ENCODE data around the gene ADGRB3.

ADGRB3 gene

GRCh38 chr6:68727699-68728098 is 92.6 kb downstream of the ADGRB3 start:
- H3K18ac ChIP-seq (ENCODE audit: low read length): no peak overlapping the region
- no peaks in the 10 kb centered on the region for H3K36me3 ChIP-seq (ENCODE audit: control insufficient read depth, insufficient read depth, low read length)
- no peak overlapping the region for H3K9ac ChIP-seq (ENCODE audit: low read length)
- H3K27ac ChIP-seq (ENCODE audit: low read depth, low read length): no peak overlapping the region
- no peak overlapping the region for H2BK120ac ChIP-seq (ENCODE audit: low read depth, low read length)
- H3K27me3 ChIP-seq (ENCODE audit: insufficient read depth, low read length, poor library complexity): no peaks in the 10 kb centered on the region
- H3K79me1 ChIP-seq (ENCODE audit: low read length): no peaks in the 10 kb centered on the region
- H3K4me2 ChIP-seq (ENCODE audit: low read length): no peak overlapping the region
- no peak overlapping the region for H4K5ac ChIP-seq (ENCODE audit: low read length)
- DNase-seq: no peak
- no peak overlapping the region for H3K23ac ChIP-seq (ENCODE audit: low read length)
- H3K79me2 ChIP-seq (ENCODE audit: control insufficient read depth, insufficient read depth, low read length): no peaks in the 10 kb centered on the region
- no peak overlapping the region for H2BK5ac ChIP-seq (ENCODE audit: low read length)
- no peak overlapping the region for H3K4ac ChIP-seq (ENCODE audit: low read depth, low read length)
- WGBS (ENCODE audit: extremely low coverage, insufficient coverage, low lambda C conversion rate): no CpG with 5 or more reads among the region's 1 CpG
- no peak overlapping the region for H2BK15ac ChIP-seq (replicated peaks; ENCODE audit: low read depth)
- H4K8ac ChIP-seq (ENCODE audit: low read depth, low read length): no peak overlapping the region
- H3K4me1 ChIP-seq (ENCODE audit: control insufficient read depth, low read depth, low read length): no peaks in the 10 kb centered on the region
- H3K56ac ChIP-seq (ENCODE audit: low read length): no peak overlapping the region
- H3K4me3 ChIP-seq (ENCODE audit: low read length): no peak overlapping the region
- H2AK5ac ChIP-seq (ENCODE audit: low read length): no peak overlapping the region

GRCh38 chr6:68728159-68728979 is 93.3 kb downstream of the ADGRB3 start:
- Histone ChIP-seq H3K27ac (ENCODE audit: low read depth, low read length) (no peak overlapping the region), H2AK5ac (ENCODE audit: low read length) (no peak overlapping the region), H3K18ac (ENCODE audit: low read length) (no peak overlapping the region), H3K56ac (ENCODE audit: low read length) (no peak overlapping the region), H2BK15ac (replicated peaks; ENCODE audit: low read depth) (no peak overlapping the region), H4K5ac (ENCODE audit: low read length) (no peak overlapping the region), H3K4me1 (ENCODE audit: control insufficient read depth, low read depth, low read length) (no peaks in the 10 kb centered on the region), H3K79me1 (ENCODE audit: low read length) (no peaks in the 10 kb centered on the region), H3K27me3 (ENCODE audit: insufficient read depth, low read length, poor library complexity) (no peaks in the 10 kb centered on the region), H2BK5ac (ENCODE audit: low read length) (no peak overlapping the region), H2BK120ac (ENCODE audit: low read depth, low read length) (no peak overlapping the region), H4K8ac (ENCODE audit: low read depth, low read length) (no peak overlapping the region), H3K4me2 (ENCODE audit: low read length) (no peak overlapping the region), H3K9ac (ENCODE audit: low read length) (no peak overlapping the region), H3K23ac (ENCODE audit: low read length) (no peak overlapping the region), H3K79me2 (ENCODE audit: control insufficient read depth, insufficient read depth, low read length) (no peaks in the 10 kb centered on the region), H3K4me3 (ENCODE audit: low read length) (no peak overlapping the region), H3K36me3 (ENCODE audit: control insufficient read depth, insufficient read depth, low read length) (no peaks in the 10 kb centered on the region), H3K4ac (ENCODE audit: low read depth, low read length) (no peak overlapping the region)
- no CpG with 5 or more reads among the region's 5 CpGs for WGBS (ENCODE audit: extremely low coverage, insufficient coverage, low lambda C conversion rate)
- DNase-seq: no peak

- no peak overlapping the region for H3K4me3 ChIP-seq (ENCODE audit: low read length)
- no peak overlapping the region for H3K9ac ChIP-seq (ENCODE audit: low read length)
- no peak overlapping the region for H3K27ac ChIP-seq (ENCODE audit: low read depth, low read length)
- H3K79me2 ChIP-seq (ENCODE audit: control insufficient read depth, insufficient read depth, low read length): no peaks in the 10 kb centered on the region
- no peaks in the 10 kb centered on the region for H3K36me3 ChIP-seq (ENCODE audit: control insufficient read depth, insufficient read depth, low read length)
- no peaks in the 10 kb centered on the region for H3K4me1 ChIP-seq (ENCODE audit: control insufficient read depth, low read depth, low read length)
- no peak overlapping the region for H3K56ac ChIP-seq (ENCODE audit: low read length)
- no peaks in the 10 kb centered on the region for H3K79me1 ChIP-seq (ENCODE audit: low read length)
- no peaks in the 10 kb centered on the region for H3K27me3 ChIP-seq (ENCODE audit: insufficient read depth, low read length, poor library complexity)
- H2BK120ac ChIP-seq (ENCODE audit: low read depth, low read length): no peak overlapping the region
- no peak overlapping the region for H2BK5ac ChIP-seq (ENCODE audit: low read length)
- H2AK5ac ChIP-seq (ENCODE audit: low read length): no peak overlapping the region
- no peak overlapping the region for H4K5ac ChIP-seq (ENCODE audit: low read length)
- no peak overlapping the region for H2BK15ac ChIP-seq (replicated peaks; ENCODE audit: low read depth)
- no peak for DNase-seq
- WGBS (ENCODE audit: extremely low coverage, insufficient coverage, low lambda C conversion rate): no CpG with 5 or more reads among the region's 5 CpGs
- H4K8ac ChIP-seq (ENCODE audit: low read depth, low read length): no peak overlapping the region
- H3K4ac ChIP-seq (ENCODE audit: low read depth, low read length): no peak overlapping the region
- no peak overlapping the region for H3K18ac ChIP-seq (ENCODE audit: low read length)
- no peak overlapping the region for H3K4me2 ChIP-seq (ENCODE audit: low read length)
- no peak overlapping the region for H3K23ac ChIP-seq (ENCODE audit: low read length)
These were observed 94.4 kb downstream of the ADGRB3 start for GRCh38 chr6:68729377-68729903.

- Histone ChIP-seq H2BK5ac (ENCODE audit: low read length) (no peak overlapping the region), H3K4me2 (ENCODE audit: low read length) (no peak overlapping the region), H4K5ac (ENCODE audit: low read length) (no peak overlapping the region), H3K9ac (ENCODE audit: low read length) (no peak overlapping the region), H3K79me2 (ENCODE audit: control insufficient read depth, insufficient read depth, low read length) (no peaks in the 10 kb centered on the region), H3K4ac (ENCODE audit: low read depth, low read length) (no peak overlapping the region), H3K4me1 (ENCODE audit: control insufficient read depth, low read depth, low read length) (no peaks in the 10 kb centered on the region), H3K56ac (ENCODE audit: low read length) (no peak overlapping the region), H2BK120ac (ENCODE audit: low read depth, low read length) (no peak overlapping the region), H4K8ac (ENCODE audit: low read depth, low read length) (no peak overlapping the region), H3K4me3 (ENCODE audit: low read length) (no peak overlapping the region), H3K27me3 (ENCODE audit: insufficient read depth, low read length, poor library complexity) (no peaks in the 10 kb centered on the region), H2BK15ac (replicated peaks; ENCODE audit: low read depth) (no peak overlapping the region), H3K36me3 (ENCODE audit: control insufficient read depth, insufficient read depth, low read length) (no peaks in the 10 kb centered on the region), H3K23ac (ENCODE audit: low read length) (no peak overlapping the region), H3K18ac (ENCODE audit: low read length) (no peak overlapping the region), H2AK5ac (ENCODE audit: low read length) (no peak overlapping the region), H3K27ac (ENCODE audit: low read depth, low read length) (no peak overlapping the region), H3K79me1 (ENCODE audit: low read length) (no peaks in the 10 kb centered on the region)
- WGBS (ENCODE audit: extremely low coverage, insufficient coverage, low lambda C conversion rate): no CpG with 5 or more reads among the region's 5 CpGs
- no peak for DNase-seq
These were observed 95.4 kb downstream of the ADGRB3 start for GRCh38 chr6:68730291-68731054.

- WGBS (ENCODE audit: extremely low coverage, insufficient coverage, low lambda C conversion rate): no CpG with 5 or more reads among the region's 5 CpGs
- H3K23ac ChIP-seq (ENCODE audit: low read length): no peak overlapping the region
- no peaks in the 10 kb centered on the region for H3K4me1 ChIP-seq (ENCODE audit: control insufficient read depth, low read depth, low read length)
- H3K4ac ChIP-seq (ENCODE audit: low read depth, low read length): no peak overlapping the region
- DNase-seq: no peak
- no peaks in the 10 kb centered on the region for H3K79me1 ChIP-seq (ENCODE audit: low read length)
- H3K36me3 ChIP-seq (ENCODE audit: control insufficient read depth, insufficient read depth, low read length): no peaks in the 10 kb centered on the region
- no peak overlapping the region for H3K27ac ChIP-seq (ENCODE audit: low read depth, low read length)
- no peak overlapping the region for H2AK5ac ChIP-seq (ENCODE audit: low read length)
- H4K8ac ChIP-seq (ENCODE audit: low read depth, low read length): no peak overlapping the region
- no peak overlapping the region for H3K4me2 ChIP-seq (ENCODE audit: low read length)
- H3K79me2 ChIP-seq (ENCODE audit: control insufficient read depth, insufficient read depth, low read length): no peaks in the 10 kb centered on the region
- no peak overlapping the region for H4K5ac ChIP-seq (ENCODE audit: low read length)
- H2BK5ac ChIP-seq (ENCODE audit: low read length): no peak overlapping the region
- H3K4me3 ChIP-seq (ENCODE audit: low read length): no peak overlapping the region
- H3K9ac ChIP-seq (ENCODE audit: low read length): no peak overlapping the region
- no peak overlapping the region for H2BK120ac ChIP-seq (ENCODE audit: low read depth, low read length)
- no peaks in the 10 kb centered on the region for H3K27me3 ChIP-seq (ENCODE audit: insufficient read depth, low read length, poor library complexity)
- H3K56ac ChIP-seq (ENCODE audit: low read length): no peak overlapping the region
- H3K18ac ChIP-seq (ENCODE audit: low read length): no peak overlapping the region
- H2BK15ac ChIP-seq (replicated peaks; ENCODE audit: low read depth): no peak overlapping the region
These were observed 97.3 kb downstream of the ADGRB3 start for GRCh38 chr6:68732423-68732822.
